Adrenal gland (tissue), 5 donors: Measurements from ENCODE around the gene HOXD10.

Experiments
- POLR2A ChIP-seq, 2 donors: fragments of 450-650 bp; IDR thresholded peaks; one replicate each; pipeline ENCODE4 v1.6.1; 2017; ENCODE audit warnings: antibody characterized with exemption in 2 of 2, mild to moderate bottlenecking in 2 of 2, moderate library complexity in 1 of 2
- TF ChIP-seq, protein P1 (sequence below), 6 experiments: fragments of 450-650 bp in 4 of 6; fragments of 200-600 bp in 2 of 6; sonication (generic) in 1 of 6; IDR thresholded peaks; 1 replicate in 5 of 6; 2 replicates in 1 of 6; pipeline versions ENCODE4 v1.5.1 to v1.8.0; 2016 to 2021; ENCODE audit warnings: antibody characterized with exemption in 6 of 6, mild to moderate bottlenecking in 2 of 6, moderate library complexity in 1 of 6
- donor health status: DM: no; HTN: no; CAD: no.

DNA sequence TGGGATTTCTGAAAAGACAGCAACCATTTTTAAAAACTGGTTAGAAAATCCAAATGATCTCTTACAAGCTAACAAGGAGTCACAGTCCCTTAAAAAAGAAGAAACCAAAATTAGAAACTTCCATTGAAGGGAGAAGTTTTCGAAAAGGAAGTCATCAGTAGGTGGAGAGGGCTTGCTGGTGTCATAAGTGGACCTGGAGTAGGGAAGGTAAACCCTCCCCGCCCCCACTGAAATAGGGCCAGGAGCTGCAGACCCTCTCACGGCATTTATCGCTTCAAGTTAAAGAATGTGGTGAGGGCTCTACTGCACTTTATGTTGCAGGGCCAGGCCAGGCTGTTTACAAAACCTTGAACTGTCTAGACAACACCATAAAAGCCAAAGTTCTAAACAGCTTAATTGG, 6.6 kb upstream of the HOXD10 start:
- no peak for TF ChIP-seq POLR2A (IDR thresholded peaks at IDR 0.05)
- TF ChIP-seq, protein P1, sequence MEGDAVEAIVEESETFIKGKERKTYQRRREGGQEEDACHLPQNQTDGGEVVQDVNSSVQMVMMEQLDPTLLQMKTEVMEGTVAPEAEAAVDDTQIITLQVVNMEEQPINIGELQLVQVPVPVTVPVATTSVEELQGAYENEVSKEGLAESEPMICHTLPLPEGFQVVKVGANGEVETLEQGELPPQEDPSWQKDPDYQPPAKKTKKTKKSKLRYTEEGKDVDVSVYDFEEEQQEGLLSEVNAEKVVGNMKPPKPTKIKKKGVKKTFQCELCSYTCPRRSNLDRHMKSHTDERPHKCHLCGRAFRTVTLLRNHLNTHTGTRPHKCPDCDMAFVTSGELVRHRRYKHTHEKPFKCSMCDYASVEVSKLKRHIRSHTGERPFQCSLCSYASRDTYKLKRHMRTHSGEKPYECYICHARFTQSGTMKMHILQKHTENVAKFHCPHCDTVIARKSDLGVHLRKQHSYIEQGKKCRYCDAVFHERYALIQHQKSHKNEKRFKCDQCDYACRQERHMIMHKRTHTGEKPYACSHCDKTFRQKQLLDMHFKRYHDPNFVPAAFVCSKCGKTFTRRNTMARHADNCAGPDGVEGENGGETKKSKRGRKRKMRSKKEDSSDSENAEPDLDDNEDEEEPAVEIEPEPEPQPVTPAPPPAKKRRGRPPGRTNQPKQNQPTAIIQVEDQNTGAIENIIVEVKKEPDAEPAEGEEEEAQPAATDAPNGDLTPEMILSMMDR (IDR thresholded peaks at IDR 0.05), result no peak
